GM18868 (cell line): Measurements from ENCODE around the gene RASA2.
A peak's percentile ranks its signal among the peaks of the same experiment; 100 is the strongest.

Source experiments
- ATAC-seq: cut with Tn5 transposase; IDR thresholded peaks from one replicate; pipeline ENCODE4 v1.9.1; 2021; ENCODE audit warnings: mild to moderate bottlenecking, moderate library complexity; ENCODE audit not compliant: unreplicated experiment

The RASA2 gene, protein sequence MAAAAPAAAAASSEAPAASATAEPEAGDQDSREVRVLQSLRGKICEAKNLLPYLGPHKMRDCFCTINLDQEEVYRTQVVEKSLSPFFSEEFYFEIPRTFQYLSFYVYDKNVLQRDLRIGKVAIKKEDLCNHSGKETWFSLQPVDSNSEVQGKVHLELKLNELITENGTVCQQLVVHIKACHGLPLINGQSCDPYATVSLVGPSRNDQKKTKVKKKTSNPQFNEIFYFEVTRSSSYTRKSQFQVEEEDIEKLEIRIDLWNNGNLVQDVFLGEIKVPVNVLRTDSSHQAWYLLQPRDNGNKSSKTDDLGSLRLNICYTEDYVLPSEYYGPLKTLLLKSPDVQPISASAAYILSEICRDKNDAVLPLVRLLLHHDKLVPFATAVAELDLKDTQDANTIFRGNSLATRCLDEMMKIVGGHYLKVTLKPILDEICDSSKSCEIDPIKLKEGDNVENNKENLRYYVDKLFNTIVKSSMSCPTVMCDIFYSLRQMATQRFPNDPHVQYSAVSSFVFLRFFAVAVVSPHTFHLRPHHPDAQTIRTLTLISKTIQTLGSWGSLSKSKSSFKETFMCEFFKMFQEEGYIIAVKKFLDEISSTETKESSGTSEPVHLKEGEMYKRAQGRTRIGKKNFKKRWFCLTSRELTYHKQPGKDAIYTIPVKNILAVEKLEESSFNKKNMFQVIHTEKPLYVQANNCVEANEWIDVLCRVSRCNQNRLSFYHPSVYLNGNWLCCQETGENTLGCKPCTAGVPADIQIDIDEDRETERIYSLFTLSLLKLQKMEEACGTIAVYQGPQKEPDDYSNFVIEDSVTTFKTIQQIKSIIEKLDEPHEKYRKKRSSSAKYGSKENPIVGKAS

GRCh38 chr3:141486746-141487520 lies at the start of gene RASA2:
RASA2 (plus strand) TSS chr3:141487027; CDS start chr3:141487084, 57 bp downstream.
- peak; percentile 77 for ATAC-seq

DNA sequence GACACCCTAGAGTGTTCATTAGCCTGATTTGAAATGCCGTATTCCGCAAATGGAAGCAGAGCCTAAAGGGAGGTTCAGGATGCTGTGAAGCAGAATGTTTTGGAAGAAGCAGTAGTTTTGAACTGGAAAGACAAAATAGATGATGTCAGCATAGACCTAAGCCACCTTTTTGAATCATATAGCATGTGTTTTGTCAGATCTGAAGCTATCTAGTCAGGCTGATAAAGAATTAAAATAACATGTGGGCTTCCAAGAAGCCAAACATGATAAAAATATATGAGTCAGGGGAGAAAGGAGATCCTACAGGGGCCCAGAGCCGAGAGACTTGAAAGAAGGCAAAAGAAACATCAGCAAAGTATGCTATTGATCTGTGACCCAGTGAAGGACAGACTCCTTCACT lies 47.2 kb upstream of the RASA2 start:
- no peak for ATAC-seq

DNA sequence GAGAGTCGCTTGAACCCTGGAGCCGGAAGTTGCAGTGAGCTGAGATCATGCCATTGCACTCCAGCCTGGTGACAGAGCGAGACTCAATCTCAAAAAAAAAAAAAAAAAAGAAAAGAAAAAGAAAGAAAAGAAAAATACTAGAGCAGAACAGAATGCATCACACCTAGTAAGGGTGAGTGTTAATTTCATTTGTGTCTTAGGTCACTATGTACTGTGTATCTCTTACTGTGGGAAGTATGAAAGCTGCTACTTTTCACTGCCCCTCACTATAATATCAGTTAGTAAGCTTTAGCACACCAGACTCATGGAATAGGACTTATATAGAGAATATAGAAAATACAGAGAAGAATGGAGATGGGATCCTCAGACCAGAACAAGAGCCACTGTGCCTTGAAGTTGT lies 45.9 kb upstream of the RASA2 start:
- ATAC-seq: no peak

DNA sequence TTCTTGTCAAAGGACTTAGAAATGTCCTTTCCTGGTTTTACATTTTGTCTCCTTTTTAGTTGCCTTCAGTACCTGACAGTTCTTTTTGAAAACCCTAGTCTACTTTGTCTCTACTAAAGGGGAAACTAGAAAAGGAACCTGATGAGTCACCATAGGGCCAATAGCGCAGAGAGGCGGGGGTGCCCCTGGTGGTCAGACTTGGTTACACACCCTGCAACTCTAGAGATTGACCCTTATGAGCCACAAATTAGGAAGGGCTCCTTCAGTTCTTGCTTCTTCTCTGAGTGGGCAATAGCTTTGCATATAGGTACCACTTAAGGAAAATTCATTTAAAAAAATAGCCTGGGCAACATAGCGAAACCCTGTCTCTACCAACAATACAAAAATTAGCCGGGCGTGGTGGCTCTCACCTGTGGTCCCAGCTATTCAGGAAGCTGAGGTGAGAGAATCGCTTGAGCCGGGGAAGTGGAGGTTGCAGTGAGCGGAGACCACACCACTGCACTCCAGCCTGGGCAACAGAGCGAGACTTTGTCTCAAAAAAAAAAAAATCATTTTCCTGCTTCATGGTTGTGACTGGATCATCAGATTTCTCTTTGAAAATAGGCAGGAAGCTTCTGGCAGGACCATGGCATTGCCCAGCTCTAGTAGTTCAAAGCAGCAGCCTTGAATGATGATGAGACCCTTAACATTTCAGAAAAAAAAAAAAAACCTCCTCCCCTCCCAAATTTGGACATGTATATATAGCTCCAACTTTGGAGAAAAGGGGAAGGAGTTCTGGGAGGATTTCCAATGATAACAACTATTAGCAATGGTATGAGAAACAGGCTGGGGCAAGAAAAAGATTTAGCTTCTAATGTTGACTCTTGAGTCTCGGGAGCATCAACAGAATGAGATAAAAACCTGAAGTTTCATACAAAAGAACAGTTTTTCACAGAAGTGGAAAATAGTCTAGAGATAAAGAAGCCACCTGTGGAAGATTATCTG lies 45.2 kb upstream of the RASA2 start:
- peak; percentile 93 for ATAC-seq

- ATAC-seq: no peak
These were observed 44.4 kb upstream of the RASA2 start for GRCh38 chr3:141442446-141442845.

- ATAC-seq: no peak
These were observed 43.9 kb upstream of the RASA2 start for GRCh38 chr3:141442914-141443313.

GRCh38 chr3:141444586-141445285 lies 42.1 kb upstream of the RASA2 start:
- ATAC-seq: no peak

- no peak for ATAC-seq
These were observed 40.8 kb upstream of the RASA2 start for GRCh38 chr3:141445990-141446389.

GRCh38 chr3:141446737-141447136 lies 40.1 kb upstream of the RASA2 start:
- no peak for ATAC-seq

DNA sequence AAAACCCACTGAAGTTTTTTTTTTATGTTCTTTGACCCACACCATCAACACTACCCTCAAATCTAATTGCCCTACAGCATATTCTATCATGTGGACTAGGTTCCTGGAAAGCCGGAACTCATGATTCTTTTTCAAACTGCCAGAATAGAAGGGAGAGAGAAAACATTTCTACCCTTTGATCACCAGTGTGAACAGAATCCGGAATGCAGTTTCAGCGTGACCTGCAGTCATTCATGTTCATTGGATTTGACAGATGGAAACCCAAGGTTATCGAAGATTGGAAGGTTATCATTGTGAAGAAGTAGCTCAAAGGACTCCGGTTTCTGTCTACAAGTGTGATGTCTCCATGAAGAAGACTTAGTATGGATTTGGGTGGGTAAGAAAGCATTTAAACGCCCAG lies 39.4 kb upstream of the RASA2 start:
- ATAC-seq: no peak

DNA sequence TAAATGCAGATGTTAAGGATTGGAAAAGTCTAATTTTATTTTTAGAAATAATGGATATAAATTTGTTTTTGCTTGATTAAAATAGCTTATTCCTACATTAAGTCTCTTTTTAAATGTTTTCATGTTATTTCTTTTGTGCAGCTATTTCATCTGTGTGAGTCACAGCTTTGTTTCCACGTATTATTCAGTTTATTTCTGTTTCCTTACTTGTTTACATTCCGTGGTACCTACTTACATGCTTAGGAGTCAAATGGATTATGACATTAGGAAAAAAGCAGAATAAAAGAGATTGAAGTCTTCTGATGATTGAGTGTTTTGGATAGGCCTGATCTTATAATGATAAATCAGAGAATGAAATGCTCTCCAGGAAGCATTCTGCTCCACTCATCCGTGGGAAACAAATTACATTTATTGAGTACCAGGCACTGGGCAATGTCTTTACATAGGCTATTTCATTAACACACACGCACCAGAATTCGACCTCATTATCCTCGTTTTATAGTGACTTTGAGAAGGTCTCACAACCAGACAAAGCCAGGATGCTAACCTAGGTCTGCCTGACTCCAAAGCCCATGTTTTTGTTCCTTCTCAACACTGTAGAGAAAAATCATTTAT lies 38.1 kb upstream of the RASA2 start:
- ATAC-seq: no peak

DNA sequence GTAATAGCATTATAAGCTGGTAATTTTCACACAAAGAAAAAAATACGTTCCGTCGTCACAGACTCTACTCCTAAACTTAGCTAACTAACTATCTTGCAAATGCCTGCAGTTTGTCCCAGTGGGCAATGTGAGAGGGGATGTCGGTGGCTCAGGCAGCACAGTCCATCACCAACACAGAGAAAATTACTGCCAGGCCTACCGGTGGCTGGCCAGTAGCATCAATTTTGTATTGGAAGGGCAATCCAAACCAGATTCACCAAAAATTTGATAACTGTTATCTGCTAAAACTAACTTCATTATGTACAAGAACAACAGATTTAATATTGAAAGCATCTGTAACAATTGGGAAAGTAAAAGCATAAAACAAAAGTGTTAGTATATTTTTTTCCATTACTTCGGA lies 37.4 kb upstream of the RASA2 start:
- no peak for ATAC-seq

GRCh38 chr3:141450727-141451375 lies 36.0 kb upstream of the RASA2 start:
- ATAC-seq: no peak

DNA sequence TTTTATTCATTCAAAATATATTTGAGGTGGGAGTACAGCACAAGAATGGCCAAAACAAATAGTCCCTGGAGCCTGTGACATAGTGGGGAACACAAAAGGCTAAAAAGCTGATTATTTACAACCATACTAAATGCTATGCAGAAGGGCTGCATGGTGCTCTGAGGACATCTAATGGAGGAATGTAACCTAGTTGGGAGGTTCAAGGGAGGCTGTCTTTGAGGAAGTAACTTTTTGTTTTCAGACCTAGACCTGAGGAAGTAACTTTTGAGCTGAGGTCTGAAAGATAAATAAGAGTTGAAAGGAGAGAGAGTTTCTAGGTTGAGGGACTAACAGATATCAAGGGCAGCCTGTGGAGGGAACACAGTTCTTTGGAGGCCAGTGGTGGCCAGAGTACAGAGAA lies 34.8 kb upstream of the RASA2 start:
- ATAC-seq: peak; percentile 85

DNA sequence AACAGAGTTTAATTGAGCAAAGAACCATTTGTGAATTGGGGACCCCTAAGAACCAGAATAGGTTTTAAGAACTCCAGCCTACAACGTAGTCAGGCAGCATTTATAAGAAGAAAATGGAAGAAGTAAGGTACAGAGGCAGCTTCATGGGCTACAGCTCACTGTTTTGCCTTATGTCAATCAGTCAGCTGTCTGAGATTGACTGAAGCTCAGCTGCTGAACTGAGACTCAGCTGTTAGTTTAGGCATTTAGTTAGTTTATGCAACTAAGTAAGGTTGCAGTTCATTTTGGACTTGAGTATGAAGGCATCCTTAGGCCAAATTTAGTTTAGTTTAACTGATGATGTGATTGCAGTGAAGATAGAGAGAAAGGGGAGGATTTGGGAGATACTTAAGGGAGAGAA lies 34.1 kb upstream of the RASA2 start:
- no peak for ATAC-seq

GRCh38 chr3:141454054-141454453 lies 32.8 kb upstream of the RASA2 start:
- no peak for ATAC-seq

- ATAC-seq: peak; percentile 52
These were observed 31.8 kb upstream of the RASA2 start for GRCh38 chr3:141454906-141455602.
